GM21723 (cell line): Measurements from ENCODE around the gene DTNB.
A peak's percentile ranks its signal among the peaks of the same experiment; 100 is the strongest.
"Not testable (repeated sequence)": the region's sequence is repeated elsewhere in the genome, so short reads cannot be mapped to it uniquely, and the experiment has no call there.

Experiments used
- ATAC-seq: cut with Tn5 transposase; IDR thresholded peaks from one replicate; pipeline ENCODE4 v1.9.1; 2021; ENCODE audit warnings: mild to moderate bottlenecking, moderate library complexity; ENCODE audit not compliant: unreplicated experiment

The DTNB gene

DNA sequence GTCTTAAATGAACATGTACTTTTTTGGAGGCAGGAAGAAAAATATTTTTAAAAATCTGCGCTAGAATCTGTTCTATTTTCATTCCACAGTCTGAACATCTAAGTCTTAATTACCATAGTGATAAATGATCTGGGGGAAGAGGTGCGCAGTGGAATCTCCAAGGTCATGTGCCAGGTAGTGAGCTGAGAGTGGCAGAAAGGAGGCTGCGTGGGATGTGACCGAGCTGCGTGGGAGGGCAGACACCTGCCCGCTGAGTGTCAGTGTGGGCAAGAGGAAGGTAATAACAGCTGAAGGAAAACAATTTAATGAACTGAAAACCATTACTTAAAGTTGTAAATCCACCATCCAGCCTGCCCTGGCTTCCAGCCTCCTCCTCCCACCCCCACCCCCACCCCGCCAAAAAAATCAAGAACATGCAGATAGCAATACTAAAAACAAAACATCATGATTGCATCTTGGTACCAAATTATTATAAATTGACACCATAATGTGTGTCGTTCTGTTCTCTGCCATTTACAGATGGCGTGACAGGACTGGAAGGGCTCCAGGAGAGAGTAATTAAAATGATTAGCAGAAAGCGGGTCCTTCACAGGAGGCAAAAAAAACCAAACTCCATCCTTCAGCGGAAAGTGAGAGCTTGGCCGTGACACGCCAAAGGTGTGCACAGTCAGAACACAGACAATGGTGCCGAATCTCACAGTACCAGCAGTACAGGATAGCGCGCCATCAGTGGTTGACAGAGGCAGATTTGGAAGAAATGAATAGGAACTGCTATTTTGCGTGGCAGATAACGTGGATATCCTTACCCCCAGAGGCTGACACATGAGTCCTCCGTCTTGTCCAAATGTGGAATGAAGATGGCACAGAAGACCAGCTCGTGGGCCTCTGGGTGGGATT lies 11.4 kb upstream of the DTNB start:
- no peak for ATAC-seq

DNA sequence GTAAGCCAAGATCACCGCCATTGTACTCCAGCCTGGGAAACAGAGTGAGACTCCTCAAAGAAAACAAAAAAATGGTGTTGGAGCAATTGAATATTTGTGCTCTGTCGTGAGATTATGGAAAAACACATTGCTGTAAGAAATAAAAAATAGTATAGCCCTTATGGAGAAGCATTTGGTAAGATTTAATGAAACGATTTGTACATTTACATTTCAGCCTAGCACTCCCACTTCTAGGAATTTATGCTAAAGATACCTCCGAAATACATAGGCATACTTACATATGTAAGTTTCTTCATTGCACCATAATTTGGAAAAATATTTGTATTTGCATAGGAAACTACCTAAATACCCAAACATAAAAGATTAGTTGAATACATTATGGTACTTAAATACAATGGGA lies 8.7 kb upstream of the DTNB start:
- no peak for ATAC-seq

DNA sequence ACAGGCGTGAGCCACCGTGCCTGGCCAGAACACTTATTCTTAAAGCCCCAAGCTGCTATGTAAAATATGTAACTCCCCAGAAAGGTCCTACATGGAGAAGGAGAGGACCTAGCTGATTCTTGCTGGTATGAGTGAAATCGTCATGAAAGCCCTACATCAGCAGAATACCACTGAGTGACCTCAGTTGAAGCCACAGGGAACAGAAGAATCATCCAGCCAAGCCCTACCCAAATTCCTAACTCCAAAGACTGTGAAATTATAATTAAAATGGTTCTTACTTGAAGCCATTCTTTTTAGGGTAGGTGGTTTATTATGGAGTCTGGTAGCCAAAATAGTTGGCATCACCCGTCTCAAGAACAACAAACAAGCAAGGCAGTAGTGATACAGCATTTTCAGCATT lies 4.5 kb upstream of the DTNB start:
- ATAC-seq: no peak

DNA sequence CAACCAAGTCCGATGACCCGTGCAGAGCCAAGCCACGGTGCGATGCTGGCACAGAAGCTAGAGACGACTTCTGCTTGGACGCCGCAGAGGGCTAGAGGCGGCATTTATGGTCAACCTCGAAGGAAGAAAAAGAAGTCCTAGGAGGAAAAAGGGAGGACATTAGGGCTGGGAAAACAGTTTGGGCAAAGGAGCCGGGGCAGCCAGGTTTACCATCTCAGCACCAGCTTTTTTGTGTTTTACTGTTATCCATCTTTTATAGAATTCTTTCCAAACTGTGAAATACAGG lies 643 bp upstream of the DTNB start:
- ATAC-seq: no peak

DNA sequence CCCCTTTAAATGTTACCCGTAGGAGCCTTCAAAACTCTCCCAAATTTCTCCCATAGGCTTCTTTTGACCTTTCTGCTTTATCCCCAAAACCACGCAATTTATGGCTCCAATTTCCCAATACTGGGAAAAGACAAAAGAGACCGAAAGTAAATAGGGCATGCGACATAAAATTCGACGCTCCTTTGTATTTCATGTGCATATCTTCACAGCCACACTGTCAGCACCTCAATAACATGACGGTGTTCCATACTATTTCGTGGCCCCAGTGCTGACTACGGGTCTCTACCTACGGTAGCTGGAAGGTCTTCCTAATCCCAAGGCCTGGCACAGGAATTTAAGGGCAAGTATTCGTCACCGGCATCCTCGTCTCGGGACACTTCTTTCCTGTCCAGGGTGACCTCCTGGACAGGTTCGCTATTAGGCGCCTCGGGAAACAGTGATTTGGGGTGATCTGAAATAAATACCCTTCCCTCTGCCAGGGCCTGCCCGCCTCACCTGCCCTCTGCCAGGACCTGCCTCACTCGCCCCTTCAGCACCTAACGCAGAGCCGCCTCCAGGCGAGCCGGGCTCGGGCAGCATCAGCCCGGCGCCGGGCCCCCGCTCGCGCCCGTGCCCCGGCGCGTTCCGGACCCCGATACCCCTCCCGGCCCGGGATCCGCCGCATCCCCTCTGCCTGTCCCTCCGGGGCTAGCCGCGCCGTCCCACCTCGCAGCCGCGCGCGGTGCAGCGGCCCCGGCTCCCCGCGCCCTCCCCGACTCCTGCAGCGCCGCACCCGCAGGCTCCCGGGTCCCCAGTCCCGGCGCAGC lies 680 bp downstream of the DTNB start:
- peak; percentile 70 for ATAC-seq

DNA sequence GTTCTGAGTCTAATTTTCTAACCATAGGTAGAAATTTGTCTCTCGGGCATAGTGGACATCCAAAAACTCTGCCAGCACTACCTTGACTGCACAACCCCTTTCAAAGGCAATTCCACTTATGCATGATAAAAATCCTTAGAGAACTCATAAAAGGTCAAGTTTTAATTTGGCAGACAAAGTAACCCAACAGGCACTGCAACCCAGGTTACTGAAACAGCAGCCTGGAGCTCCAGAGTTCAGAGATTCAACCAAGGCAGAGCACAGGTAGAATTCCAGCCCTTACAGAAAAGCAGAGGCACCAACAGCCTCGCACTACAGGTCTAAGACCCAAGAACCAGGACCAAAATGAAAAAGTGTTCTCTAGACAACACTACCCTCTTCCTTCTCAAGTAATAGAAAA lies 1.8 kb downstream of the DTNB start:
- no peak for ATAC-seq

DNA sequence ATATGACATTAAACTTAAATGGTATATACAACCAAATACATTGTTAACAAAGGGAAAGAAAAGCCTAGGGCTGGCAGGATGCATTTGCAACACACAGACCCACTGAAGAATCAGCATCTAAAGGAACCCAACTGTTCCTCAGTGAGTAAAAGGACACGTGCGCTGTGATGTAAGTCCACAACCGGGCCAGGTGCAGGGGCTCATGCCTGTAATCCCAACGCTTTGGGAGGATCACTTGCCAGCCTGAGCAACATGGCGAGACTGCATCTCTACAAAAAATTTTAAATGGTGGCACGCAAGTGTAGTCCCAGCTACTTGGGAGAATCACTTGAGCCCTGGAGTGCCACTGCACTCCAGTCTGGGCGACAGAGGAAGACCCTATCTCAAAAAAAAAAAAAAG lies 3.9 kb downstream of the DTNB start:
- no peak for ATAC-seq

DNA sequence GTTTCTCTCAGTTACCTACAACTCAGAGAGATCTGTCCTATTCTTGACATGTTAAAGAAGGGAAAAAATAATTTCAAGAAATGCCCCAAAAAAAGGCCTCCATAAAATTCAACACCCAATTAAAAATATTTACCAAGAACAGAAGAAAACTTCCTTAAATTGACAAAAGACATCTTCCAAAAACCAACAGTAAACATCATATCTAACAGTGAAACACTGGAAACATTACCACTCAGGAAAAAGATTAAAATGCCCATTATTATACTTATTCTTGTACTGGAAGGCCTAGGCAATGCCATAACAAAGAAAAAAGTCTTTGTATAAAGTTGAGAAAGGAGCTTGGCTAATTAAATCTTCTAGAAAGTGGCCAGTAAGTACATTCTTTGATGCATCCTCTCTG lies 7.2 kb downstream of the DTNB start:
- ATAC-seq: no peak

DNA sequence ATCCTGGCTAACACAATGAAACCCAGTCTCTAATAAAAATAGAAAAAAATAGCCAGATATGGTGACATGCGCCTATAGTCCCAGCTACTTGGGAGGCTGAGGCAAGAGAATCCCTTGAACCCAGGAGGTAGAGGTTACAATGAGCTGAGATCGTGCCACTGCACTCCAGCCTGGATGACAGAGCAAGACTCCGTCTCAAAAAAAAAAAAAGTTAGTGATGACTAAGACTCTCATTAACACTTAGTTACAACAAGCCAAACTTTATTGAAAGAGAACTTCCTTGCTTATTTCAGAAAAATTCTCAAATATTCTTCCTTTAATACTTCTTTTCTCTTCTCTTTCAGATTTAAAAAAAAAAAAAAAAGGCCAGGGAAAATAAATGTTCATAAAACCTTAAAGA lies 7.9 kb downstream of the DTNB start:
- not testable (repeated sequence) for ATAC-seq

DNA sequence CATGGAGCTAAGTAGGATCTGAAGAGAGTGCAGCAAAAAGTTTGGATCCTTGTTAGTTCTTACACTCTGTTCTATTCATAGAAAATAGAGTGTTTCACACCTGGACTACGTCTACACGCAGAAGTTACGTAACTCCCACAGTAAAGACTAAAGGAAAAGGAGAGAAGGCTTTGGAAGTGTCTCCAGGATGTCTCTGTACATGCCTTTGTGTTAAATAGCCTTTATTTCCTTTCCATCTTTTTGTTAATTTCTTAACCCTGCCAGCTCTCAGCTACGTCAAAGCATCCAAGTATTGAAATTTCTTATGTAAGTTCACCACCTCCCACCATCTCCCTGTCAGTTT lies 8.4 kb downstream of the DTNB start:
- ATAC-seq: no peak

DNA sequence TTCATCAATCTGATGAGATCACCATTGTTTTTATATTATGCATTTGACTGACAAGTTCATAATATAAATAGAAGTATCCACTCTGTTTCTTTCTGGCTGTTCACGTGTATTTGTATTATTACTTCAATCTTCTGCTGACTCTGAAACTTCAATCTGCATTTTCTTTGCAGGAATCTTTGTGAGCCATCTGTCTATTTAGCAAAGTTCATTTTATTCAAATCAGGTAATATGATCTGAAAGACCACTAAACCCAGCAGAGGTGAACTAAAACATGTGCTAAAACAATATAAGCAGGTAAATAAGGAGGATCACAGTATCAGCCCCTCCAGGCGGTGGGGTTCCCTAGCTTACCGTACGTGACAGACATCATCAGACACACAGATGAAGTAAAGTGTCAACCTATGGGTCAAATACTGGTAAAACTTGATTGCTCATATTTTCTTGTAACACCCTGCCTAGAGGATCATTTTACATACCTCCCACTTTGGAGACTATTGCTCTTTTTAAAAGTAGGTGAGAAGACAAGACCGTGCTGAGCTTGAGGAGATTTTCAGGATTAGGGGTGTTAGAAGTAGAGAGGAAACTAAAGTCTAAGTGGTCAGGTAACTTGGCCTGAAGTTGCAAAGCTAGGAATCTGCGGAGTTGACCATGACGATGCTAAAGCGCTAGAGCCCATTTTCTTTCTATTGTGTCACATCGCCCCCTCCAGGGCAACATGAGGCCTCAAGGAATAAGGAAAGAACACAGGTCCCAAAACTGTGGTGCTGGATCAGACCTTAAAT lies 9.0 kb downstream of the DTNB start:
- no peak for ATAC-seq

DNA sequence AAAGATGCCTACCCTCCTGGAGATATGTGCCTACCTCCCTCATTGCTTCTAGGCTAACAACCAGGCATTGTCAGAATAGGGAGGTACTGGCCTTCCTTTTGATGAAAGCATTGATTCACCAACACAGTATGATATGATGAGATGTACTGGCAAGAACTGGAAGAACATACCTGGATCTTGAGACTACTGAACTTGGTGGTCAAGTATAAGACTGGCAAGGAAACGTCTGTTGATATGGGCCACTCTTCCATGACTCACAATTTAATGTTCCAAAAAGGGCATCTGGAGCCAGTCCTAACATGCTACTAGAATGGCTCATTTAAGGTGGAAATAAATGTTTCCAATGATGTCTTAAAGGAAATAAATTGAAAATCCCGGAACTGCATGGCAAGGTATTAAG lies 18.1 kb downstream of the DTNB start:
- ATAC-seq: no peak

DNA sequence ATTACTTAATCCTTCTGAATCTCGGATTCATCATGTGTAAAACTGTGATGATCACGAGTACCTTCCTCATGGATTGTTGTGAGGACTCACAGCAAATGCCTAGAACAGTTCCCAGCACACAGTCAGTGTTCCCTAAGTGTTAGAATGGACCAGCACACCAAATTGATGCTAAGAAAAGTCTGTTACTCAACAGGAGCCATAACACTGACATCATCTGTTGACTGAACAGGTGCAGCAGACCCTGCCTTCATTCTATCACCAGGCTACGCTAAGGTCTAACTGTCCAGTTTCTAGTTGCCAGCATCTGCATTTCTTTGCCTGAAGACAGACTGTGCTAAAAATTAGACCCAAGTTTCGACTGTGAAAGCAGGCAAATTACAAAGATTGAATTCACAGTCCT lies 18.6 kb downstream of the DTNB start:
- ATAC-seq: no peak

DNA sequence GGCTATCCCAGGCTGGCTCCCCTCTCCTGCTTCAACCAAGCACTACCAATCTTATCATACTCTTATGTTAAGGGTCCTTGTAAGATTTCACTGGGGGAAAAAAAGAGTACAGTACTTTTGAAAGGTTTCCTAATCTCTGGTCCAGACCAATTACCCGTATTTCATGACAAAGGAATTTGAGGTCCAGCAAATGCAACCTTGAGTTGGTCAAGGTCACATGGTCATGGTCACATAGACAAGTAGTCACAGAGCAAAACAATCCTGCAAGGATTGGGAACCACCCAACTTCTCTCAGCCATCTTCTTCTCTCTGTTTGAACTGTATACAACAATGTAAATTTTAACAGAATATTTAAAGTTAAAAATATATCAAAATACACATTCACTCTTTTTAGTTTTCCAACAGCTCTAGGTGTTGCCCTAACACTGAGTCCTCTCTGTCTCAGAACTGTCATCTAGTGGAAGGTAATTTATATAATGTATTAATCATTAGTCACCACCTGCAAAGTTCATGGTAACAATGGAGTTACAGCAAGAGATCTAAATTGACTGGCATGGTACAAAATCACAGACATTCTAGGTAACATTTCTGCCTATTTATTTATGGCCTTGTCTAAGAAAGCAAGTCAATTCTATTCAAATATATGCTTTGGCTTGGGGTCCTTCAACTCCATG lies 21.5 kb downstream of the DTNB start:
- ATAC-seq: no peak

DNA sequence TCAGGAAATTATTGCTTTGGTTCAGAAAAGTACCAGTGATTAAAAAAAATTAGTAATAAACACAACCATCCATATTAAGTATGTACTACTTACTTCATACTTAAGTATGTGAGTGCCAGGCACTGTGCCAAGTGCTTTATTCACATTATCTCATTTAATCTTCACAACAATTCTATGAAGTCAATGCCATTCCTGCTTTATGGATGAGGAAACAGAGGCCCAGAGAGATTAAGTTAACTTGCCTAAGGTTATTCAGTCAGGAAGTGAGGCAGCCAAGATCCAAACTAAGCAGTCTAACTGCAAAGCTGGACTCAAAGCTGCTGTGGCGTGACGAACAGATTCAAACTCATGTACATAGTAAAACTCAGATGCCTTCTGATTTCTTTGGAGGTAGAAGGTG lies 22.3 kb downstream of the DTNB start:
- no peak for ATAC-seq

DNA sequence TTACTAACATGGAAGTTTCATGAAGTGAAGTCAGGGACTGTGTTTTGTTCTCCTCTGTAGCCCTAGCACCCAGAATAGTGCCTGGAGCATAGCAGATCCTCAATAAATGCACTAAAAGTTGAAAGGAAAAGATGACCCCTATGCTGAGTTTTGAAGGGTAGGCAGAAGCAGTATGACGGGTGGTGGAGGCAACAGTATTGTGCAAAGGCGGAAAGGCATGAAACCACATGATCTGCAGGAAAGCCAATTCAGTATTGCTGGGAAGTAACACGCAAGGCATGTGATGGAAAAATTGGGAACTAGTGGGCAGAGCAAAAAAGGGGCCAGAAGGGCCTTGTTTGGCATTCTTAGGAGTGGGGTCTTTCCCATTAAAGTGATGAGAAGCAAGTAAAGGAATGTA lies 23.1 kb downstream of the DTNB start:
- ATAC-seq: no peak

DNA sequence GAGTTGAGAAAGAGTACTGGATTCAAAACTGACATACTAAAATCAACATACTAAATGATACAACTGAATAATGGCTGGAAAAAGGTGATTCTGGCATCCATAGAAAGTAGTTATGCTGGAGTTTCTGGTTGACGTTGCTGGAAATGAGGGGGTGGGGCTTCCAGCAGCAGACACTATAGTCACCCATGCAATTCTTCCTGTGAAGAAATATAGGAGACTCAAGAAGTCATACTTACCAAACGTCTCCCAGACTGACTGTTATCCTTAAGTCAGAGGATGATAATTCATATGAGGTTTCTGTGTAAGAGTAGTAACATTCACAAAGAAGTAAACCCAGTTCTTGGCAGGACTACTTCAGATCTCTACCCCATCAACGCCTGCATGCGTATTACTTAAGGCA lies 23.6 kb downstream of the DTNB start:
- ATAC-seq: no peak

DNA sequence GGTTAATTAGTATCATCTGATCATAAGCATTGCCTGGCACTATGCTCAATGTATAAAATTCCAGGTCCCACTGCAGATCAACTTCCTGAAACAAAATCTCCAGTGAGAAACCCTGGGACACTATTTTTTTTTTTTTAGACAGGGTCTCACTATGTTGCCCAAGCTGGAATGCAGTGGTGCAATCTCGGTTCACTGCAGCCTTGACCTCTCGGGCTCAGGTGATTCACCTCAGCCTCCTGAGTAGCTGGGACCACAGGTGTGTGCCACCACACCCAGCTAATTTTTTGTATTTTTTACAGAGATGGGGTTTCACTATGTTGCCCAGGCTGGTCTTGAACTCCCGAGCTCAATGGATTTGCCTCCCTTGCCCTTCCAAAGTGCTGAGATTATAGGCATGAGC lies 31.1 kb downstream of the DTNB start:
- ATAC-seq: no peak

DNA sequence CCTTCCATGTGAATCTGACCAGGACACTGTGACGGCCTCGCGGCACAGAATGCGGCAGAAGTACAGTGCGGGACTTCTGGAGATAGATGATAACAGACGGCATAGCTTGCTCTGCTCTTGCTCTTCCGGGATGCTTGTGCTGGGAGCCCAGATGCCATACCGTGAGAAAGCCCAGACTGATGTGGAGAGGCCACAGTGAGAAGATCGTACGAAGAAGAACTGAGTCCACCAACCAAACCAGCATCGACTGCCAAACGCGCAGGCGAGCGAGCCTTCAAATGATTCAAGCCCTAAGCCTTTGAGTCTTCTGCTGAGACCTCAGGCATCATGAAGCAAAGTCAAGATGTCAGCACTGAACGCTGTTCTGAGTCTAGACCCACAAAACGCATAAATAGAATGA lies 33.7 kb downstream of the DTNB start:
- no peak for ATAC-seq

DNA sequence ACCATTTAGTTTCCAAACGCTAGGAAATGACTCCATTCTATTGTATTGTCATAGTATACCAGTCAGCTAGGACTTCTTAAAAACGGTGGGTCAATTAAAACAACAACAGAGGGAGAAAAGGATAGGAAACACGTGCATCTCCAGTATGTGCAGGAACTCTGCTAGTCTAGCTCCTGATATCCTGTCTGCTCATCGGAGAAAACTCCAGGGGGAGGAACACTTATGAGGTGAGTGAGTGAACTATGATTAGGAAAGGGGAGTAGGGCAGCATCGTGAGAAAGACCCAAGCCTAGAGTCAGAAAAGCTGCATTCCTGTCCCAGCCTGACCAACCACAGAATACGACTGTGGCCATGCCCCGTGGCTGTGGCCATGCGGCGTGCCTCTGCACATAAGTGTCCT lies 34.2 kb downstream of the DTNB start:
- ATAC-seq: no peak

DNA sequence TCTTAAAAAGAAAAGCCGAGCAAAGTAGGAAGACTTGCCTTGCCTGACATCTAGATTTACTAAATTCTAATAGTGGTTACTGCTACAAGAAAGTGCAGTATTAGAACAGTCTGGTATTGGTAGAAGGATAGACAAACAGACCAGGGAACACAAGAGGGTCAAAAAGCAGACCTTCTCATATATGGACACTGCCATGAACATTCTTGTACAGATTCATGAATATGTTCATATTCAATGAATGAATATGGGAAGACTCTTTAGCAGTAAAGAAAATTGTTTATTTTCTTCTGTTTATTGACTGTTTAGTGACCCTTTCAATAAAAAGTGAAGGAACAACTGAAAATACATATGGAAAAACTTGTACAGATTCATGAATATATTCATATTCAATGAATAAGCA lies 37.6 kb downstream of the DTNB start:
- no peak for ATAC-seq
